Liver (tissue), 9 donors: Measurements from ENCODE around the gene CHIT1. TPM values are rescaled to one million over a fixed set of nuclear protein-coding genes. Genes with fewer than 3 reads are reported as not detected.
"Not testable (repeated sequence)": the region's sequence is repeated elsewhere in the genome, so short reads cannot be mapped to it uniquely, and the experiment has no call there.

Experiments
- DNase-seq: peaks from one replicate; pipeline ENCODE4 v3.0.0-alpha.2; 2017; ENCODE audit warnings: low spot score
- H3K27ac ChIP-seq, 2 donors: one replicate each; pipeline ENCODE4 v1.7.0; 2013; ENCODE audit warnings: inconsistent platforms in 2 of 2, low read length in 2 of 2, control low read depth in 1 of 2, low read depth in 1 of 2, mild to moderate bottlenecking in 1 of 2
- H3K27me3 ChIP-seq, 4 donors: one replicate each; pipeline versions ENCODE4 v1.6.1 to v1.7.0; 2013; ENCODE audit warnings: low read length in 3 of 4, inconsistent platforms in 1 of 4, mild to moderate bottlenecking in 1 of 4, moderate library complexity in 1 of 4; ENCODE audit not compliant: control insufficient read depth in 4 of 4, insufficient read depth in 4 of 4
- H3K36me3 ChIP-seq, 4 donors: one replicate each; pipeline versions ENCODE4 v1.6.1 to v1.7.0; 2013; ENCODE audit warnings: low read length in 3 of 4, mild to moderate bottlenecking in 3 of 4, low read depth in 1 of 4, moderate library complexity in 1 of 4; ENCODE audit not compliant: control insufficient read depth in 4 of 4, insufficient read depth in 3 of 4
- H3K4me1 ChIP-seq, 4 donors: one replicate each; pipeline versions ENCODE4 v1.6.1 to v1.7.0; 2013; ENCODE audit warnings: low read length in 3 of 4, mild to moderate bottlenecking in 3 of 4, moderate library complexity in 1 of 4; ENCODE audit not compliant: control insufficient read depth in 4 of 4, insufficient read depth in 4 of 4
- H3K4me3 ChIP-seq, 3 donors: one replicate each; pipeline versions ENCODE4 v1.6.1 to v1.7.0; 2013; ENCODE audit warnings: low read length in 3 of 3, control low read depth in 1 of 3, low read depth in 1 of 3, mild to moderate bottlenecking in 1 of 3
- H3K9ac ChIP-seq, 2 donors: one replicate each; pipeline ENCODE4 v1.7.0; 2013; ENCODE audit warnings: low read length in 2 of 2, mild to moderate bottlenecking in 2 of 2, moderate library complexity in 2 of 2, control low read depth in 1 of 2, low read depth in 1 of 2
- H3K9me3 ChIP-seq, 4 donors: one replicate each; pipeline versions ENCODE4 v1.6.1 to v1.7.0; 2013; ENCODE audit warnings: low read length in 3 of 4; ENCODE audit not compliant: control insufficient read depth in 4 of 4
- FOXA2 ChIP-seq: IDR thresholded peaks from 2 replicates; pipeline ENCODE4 v1.6.1; 2016; ENCODE audit warnings: antibody characterized with exemption
- GABPA ChIP-seq, 2 donors: IDR thresholded peaks in 1 of 2; conservative IDR thresholded peaks in 1 of 2; 2 replicates each; pipeline ENCODE4 v1.6.1; 2016; ENCODE audit warnings: antibody characterized with exemption in 2 of 2, mild to moderate bottlenecking in 1 of 2, moderate library complexity in 1 of 2
- HNF4A ChIP-seq, 2 donors: conservative IDR thresholded peaks; 2 replicates each; pipeline ENCODE4 v1.6.1; 2016; ENCODE audit warnings: antibody characterized with exemption in 2 of 2, mild to moderate bottlenecking in 2 of 2
- HNF4G ChIP-seq: IDR thresholded peaks from 2 replicates; pipeline ENCODE4 v1.6.1; 2016; ENCODE audit warnings: antibody characterized with exemption
- JUND ChIP-seq, 2 donors: IDR thresholded peaks; 2 replicates each; pipeline ENCODE4 v1.6.1; 2016; ENCODE audit warnings: antibody characterized with exemption in 2 of 2
- NR2F2 ChIP-seq: IDR thresholded peaks from 2 replicates; pipeline ENCODE4 v1.6.1; 2016; ENCODE audit warnings: antibody characterized with exemption
- RAD21 ChIP-seq, 2 donors: IDR thresholded peaks; 2 replicates each; pipeline ENCODE4 v1.6.1; 2016; ENCODE audit warnings: antibody characterized with exemption in 2 of 2, mild to moderate bottlenecking in 2 of 2
- RXRA ChIP-seq, 2 donors: IDR thresholded peaks; 2 replicates each; pipeline ENCODE4 v1.6.1; 2017 to 2018; ENCODE audit warnings: antibody characterized with exemption in 2 of 2, mild to moderate bottlenecking in 1 of 2
- TAF1 ChIP-seq: conservative IDR thresholded peaks from 2 replicates; pipeline ENCODE4 v1.6.1; 2016; ENCODE audit warnings: antibody characterized with exemption, mild to moderate bottlenecking
- YY1 ChIP-seq: IDR thresholded peaks from 2 replicates; pipeline ENCODE4 v1.6.1; 2016; ENCODE audit warnings: antibody characterized with exemption, mild to moderate bottlenecking
- WGBS: extraction: QIAGEN DNeasy Blood & Tissue Kit; methylation state at CpG from one replicate; pipeline ENCODE4 v1.1.7; 2013; 5-methylcytosine and 5-hydroxymethylcytosine counted together
- polyA plus RNA-seq, 2 donors: library from polyadenylated mRNA; stranded (reverse) in 1 of 2; unstranded in 1 of 2; fragments of 200-250 nt in 1 of 2; fragments of >200 nt in 1 of 2; fragmentation: Nextera tagmentation in 1 of 2; extraction: Ambion mirVana in 1 of 2; gene quantifications; one replicate each; pipeline versions ENCODE4 v1.2.1 to v1.2.3, GENCODE V29; 2013 to 2015
- total RNA-seq, 2 donors: library from RNA; depleted of rRNA; stranded (reverse); fragments of >200 nt; gene quantifications; one replicate each; pipeline ENCODE4 v1.2.3, GENCODE V29; 2014
- TF ChIP-seq, protein P1 (sequence below): fragments of 150-350 bp; IDR thresholded peaks from 2 replicates; pipeline ENCODE4 v1.5.1; 2017; ENCODE audit warnings: improper control_type of control experiment, low read depth, low read length; ENCODE audit not compliant: missing input control
- TF ChIP-seq, protein P2 (sequence below): IDR thresholded peaks from 2 replicates; pipeline ENCODE4 v1.6.1; 2016; ENCODE audit warnings: antibody characterized with exemption
- TF ChIP-seq, protein P3 (sequence below): IDR thresholded peaks from 2 replicates; pipeline ENCODE4 v1.6.1; 2016; ENCODE audit warnings: antibody characterized with exemption
- TF ChIP-seq, protein P4 (sequence below): IDR thresholded peaks from 2 replicates; pipeline ENCODE4 v1.6.1; 2016; ENCODE audit warnings: antibody characterized with exemption
- donor health status: healthy.
- donor health status: healthy.
- donor health status: healthy.
- donor health status: healthy.
- donor health status: healthy.

Gene CHIT1
- total and polyA plus RNA-seq, 4 donors = under 0.01 to 0.07 TPM; not detected in 2

DNA sequence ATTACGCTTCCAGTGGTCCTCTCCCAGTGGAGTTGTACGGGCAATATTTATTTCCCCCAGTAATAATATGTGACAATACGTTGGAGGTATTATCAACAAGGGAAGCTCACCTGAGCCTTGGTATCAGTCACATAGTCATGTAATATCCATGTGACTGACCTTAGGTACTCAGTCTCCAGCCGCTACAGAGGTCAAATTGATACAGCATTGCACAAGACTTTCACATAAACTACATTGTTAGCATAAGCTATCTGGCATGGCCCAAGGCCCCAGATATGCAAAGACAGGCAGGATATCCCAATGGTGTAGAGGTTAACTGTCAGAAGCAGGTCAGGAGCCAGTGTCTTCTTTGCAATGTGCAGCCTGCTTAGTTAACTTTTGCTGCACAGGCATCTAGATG is 15.3 kb upstream of the CHIT1 start (continued):
- TF ChIP-seq, protein P1, sequence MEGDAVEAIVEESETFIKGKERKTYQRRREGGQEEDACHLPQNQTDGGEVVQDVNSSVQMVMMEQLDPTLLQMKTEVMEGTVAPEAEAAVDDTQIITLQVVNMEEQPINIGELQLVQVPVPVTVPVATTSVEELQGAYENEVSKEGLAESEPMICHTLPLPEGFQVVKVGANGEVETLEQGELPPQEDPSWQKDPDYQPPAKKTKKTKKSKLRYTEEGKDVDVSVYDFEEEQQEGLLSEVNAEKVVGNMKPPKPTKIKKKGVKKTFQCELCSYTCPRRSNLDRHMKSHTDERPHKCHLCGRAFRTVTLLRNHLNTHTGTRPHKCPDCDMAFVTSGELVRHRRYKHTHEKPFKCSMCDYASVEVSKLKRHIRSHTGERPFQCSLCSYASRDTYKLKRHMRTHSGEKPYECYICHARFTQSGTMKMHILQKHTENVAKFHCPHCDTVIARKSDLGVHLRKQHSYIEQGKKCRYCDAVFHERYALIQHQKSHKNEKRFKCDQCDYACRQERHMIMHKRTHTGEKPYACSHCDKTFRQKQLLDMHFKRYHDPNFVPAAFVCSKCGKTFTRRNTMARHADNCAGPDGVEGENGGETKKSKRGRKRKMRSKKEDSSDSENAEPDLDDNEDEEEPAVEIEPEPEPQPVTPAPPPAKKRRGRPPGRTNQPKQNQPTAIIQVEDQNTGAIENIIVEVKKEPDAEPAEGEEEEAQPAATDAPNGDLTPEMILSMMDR = no peak
- TF ChIP-seq HNF4A (conservative IDR thresholded peaks at IDR 0.05) (peak; percentile 94), YY1 (peak; percentile 76), HNF4G (peak; percentile 55), RXRA (IDR thresholded peaks at IDR 0.05) (peak; percentile 94 to 96), RAD21 (IDR thresholded peaks at IDR 0.05) (peak; percentile 25 to 39), GABPA (IDR thresholded peaks at IDR 0.05 in 1 of 2, conservative IDR thresholded peaks at IDR 0.05 in 1 of 2) (peak in 1 of 2 donors; percentile 30), FOXA2 (peak; percentile 87), TAF1 (no peak), NR2F2 (peak; percentile 61), JUND (IDR thresholded peaks at IDR 0.05) (peak; percentile 59 to 78)
- TF ChIP-seq, protein P2, sequence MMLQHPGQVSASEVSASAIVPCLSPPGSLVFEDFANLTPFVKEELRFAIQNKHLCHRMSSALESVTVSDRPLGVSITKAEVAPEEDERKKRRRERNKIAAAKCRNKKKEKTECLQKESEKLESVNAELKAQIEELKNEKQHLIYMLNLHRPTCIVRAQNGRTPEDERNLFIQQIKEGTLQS = peak; percentile 46
- TF ChIP-seq, protein P3, sequence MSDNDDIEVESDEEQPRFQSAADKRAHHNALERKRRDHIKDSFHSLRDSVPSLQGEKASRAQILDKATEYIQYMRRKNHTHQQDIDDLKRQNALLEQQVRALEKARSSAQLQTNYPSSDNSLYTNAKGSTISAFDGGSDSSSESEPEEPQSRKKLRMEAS = peak; percentile 82

DNA sequence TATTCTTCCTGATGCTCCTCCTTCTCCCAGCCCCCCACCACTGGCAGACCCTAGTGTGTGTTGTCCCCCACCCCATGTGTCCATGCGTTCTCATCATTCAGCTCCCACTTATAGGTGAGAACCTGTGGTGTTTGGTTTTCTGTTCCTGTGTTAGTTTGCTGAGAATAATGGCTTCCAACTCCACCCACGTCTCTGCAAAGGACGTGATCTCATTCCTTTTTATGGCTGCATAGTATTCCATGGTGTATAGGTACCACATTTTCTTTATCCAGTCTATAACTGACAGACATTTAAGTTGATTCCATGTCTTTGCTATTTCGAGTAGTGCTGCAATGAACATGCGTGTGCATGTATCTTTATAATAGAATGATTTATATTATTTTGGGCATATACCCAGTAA is 12.2 kb upstream of the CHIT1 start:
- WGBS = 91% methylated on average over 5 of the region's 5 CpGs

DNA sequence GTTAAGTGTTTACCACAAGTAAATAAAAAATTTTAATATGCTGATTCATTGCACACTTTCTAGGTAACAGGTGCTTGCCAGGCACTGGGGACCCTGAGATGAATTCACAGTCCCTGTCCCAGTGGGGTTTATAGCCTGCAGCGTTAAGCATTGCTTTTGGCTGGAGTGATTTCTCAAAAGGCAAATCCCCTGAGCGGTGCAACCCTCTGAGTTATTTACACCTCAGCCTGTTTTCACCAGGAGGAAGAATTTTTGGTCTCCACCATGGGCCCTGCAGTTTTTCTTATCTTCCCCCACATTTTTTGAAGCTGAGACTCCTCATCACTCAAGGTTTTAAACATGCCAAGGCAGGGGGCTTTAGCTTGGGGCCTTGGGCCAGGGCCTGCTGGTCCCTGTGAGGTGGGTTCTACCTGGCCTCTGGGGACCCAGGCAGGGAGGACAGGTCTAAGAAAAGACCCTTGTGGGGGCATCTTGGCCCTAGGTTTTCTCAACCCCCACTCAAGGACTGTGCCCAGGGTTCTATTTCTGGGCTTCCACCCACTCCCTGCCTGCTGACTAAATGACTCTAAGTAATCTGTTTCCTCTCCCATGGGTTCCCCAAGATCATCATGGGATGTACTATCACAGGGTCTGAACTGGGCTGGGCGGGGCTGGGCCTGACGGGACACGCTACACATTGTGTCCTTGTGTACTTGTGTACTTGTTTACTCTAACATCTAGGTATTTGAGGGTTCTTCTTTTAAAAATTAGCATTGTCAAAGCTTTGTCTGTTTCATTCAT is 10.2 kb upstream of the CHIT1 start:
- no peak for DNase-seq

More for the DNA sequence above, 12.2 kb upstream of the CHIT1 start:
- H3K27ac ChIP-seq, H3K27me3 ChIP-seq, H3K9ac ChIP-seq, DNase-seq, H3K4me3 ChIP-seq, H3K4me1 ChIP-seq, H3K9me3 ChIP-seq, H3K36me3 ChIP-seq: not testable (repeated sequence)

More for the DNA sequence above, 10.2 kb upstream of the CHIT1 start:
- no peak overlapping the region for H3K4me3 ChIP-seq
- 91% methylated on average over 5 of the region's 5 CpGs for WGBS
- H3K36me3 ChIP-seq = no peaks in the 10 kb centered on the region
- no peak overlapping the region for H3K27ac ChIP-seq
- TF ChIP-seq, protein P1 = no peak
- no peak for TF ChIP-seq HNF4G
- TF ChIP-seq NR2F2 = no peak
- no peak for TF ChIP-seq FOXA2
- TF ChIP-seq, protein P4, sequence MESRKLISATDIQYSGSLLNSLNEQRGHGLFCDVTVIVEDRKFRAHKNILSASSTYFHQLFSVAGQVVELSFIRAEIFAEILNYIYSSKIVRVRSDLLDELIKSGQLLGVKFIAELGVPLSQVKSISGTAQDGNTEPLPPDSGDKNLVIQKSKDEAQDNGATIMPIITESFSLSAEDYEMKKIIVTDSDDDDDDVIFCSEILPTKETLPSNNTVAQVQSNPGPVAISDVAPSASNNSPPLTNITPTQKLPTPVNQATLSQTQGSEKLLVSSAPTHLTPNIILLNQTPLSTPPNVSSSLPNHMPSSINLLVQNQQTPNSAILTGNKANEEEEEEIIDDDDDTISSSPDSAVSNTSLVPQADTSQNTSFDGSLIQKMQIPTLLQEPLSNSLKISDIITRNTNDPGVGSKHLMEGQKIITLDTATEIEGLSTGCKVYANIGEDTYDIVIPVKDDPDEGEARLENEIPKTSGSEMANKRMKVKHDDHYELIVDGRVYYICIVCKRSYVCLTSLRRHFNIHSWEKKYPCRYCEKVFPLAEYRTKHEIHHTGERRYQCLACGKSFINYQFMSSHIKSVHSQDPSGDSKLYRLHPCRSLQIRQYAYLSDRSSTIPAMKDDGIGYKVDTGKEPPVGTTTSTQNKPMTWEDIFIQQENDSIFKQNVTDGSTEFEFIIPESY = no peak
- TF ChIP-seq TAF1 = no peak
- H3K4me1 ChIP-seq = peaks cover 0 to 3% (median 0%) of the 10 kb centered on the region in 4 donors
- no peak overlapping the region for H3K9ac ChIP-seq
- peaks cover 0 to 7% (median 0%) of the 10 kb centered on the region in 4 donors for H3K9me3 ChIP-seq
- no peaks in the 10 kb centered on the region for H3K27me3 ChIP-seq
